SJSA1 (cell line): ENCODE data around the gene CRYZL1. TPM values are rescaled to one million over a fixed set of nuclear protein-coding genes. Genes with fewer than 3 reads are reported as not detected.
"Not testable (repeated sequence)": the region's sequence is repeated elsewhere in the genome, so short reads cannot be mapped to it uniquely, and the experiment has no call there.

Experiments used
- DNase-seq, 2 experiments: peaks; one replicate each; pipeline ENCODE4 v3.0.0-alpha.2; 2015 to 2020; ENCODE audit warnings: low spot score in 2 of 2, low read depth in 1 of 2
- H3K27ac ChIP-seq: fragments of 250-450 bp; sonication (Bioruptor Pico); 2 replicates; pipeline ENCODE4 v1.5.1; 2020; ENCODE audit warnings: mild to moderate bottlenecking, moderate library complexity
- H3K27me3 ChIP-seq: fragments of 250-450 bp; sonication (Bioruptor Pico); replicated peaks from 2 replicates; pipeline ENCODE4 v1.5.1; 2020; ENCODE audit warnings: mild to moderate bottlenecking, moderate library complexity
- H3K36me3 ChIP-seq: fragments of 250-450 bp; sonication (Bioruptor Pico); 2 replicates; pipeline ENCODE4 v1.5.1; 2020; ENCODE audit warnings: mild to moderate bottlenecking
- H3K4me1 ChIP-seq: fragments of 250-450 bp; sonication (Bioruptor Pico); replicated peaks from 2 replicates; pipeline ENCODE4 v1.6.1; 2021; ENCODE audit warnings: mild to moderate bottlenecking
- H3K4me3 ChIP-seq: fragments of 250-450 bp; sonication (Bioruptor Pico); 2 replicates; pipeline ENCODE4 v1.5.1; 2020; ENCODE audit warnings: mild to moderate bottlenecking
- H3K9me3 ChIP-seq: fragments of 250-450 bp; sonication (Bioruptor Pico); replicated peaks from 2 replicates; pipeline ENCODE4 v1.5.1; 2020; ENCODE audit warnings: mild to moderate bottlenecking
- total RNA-seq: library from RNA; depleted of rRNA; stranded (reverse); fragments of >200 nt; shearing (Covaris generic); gene quantifications from 2 replicates; pipeline ENCODE4 v1.2.3, GENCODE V29; 2014

Gene CRYZL1
- total RNA-seq, 1 experiment from 2014 or later, result 15.3 TPM

DNA sequence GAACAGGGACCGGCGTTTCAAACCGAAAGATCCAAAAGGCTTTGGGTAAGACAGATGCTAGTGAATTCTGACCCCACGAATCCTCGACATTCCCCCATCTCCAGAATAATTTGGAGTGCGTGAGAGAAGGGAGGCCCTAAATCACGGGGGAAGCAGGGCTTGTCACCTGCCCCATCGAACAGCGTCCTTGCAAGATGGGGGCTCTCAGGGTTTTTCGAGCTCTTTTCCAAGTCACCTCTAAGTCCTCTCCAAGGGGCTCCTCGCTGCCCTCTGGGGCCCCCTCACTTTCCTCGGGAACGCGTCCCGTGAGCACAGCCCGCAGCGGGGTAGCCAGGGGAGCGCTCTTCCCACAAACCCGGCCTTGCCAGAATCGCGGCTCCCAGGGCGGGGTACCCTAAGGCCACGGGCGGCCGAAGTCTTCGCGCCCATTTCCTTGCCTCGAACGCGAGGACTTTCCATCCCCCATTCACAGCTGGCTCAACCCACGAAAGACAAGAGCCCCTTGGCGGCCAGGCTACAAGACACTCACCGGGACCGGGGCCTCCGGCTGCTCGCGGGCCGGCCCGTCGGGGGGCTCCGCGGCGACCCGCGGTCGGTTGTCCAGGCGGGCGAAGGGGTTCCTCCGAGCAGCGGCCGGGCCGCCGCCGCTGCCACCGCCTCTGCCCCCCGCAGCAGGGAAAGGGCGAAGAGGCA lies 53.6 kb downstream of the CRYZL1 start:
- Histone ChIP-seq H3K36me3 (peaks cover 39% of the 10 kb centered on the region), H3K27me3 (no peaks in the 10 kb centered on the region), H3K27ac (peak overlapping the region; percentile 88), H3K9me3 (no peaks in the 10 kb centered on the region), H3K4me1 (peaks cover 13% of the 10 kb centered on the region), H3K4me3 (peak overlapping the region; percentile 93)
- peak; percentile 60 to 86 for DNase-seq

DNA sequence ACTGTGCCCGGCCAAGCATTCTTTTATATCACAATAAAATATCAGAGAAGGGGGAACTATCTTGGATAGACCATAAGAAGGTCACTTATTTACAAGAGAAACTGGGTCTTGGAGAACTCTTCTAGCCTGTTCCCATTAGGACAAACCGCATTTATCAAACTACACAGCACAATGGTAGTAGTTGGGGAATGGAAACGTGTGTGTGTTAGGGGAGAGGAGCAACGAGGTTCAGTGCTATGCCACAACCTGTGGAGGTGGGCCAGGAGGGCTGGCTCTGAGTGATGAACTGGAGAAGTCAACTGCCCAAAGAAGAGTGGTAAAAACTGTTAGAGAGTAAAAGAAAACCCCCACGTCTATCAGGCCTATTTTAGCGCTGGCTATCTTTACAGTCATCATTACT lies 54.6 kb downstream of the CRYZL1 start:
- Histone ChIP-seq H3K4me3 (peak overlapping the region; percentile 93; the same call in 1 of the 2 replicates), H3K27me3 (no peaks in the 10 kb centered on the region), H3K36me3 (peaks cover 48% of the 10 kb centered on the region), H3K9me3 (no peaks in the 10 kb centered on the region), H3K4me1 (peaks cover 13% of the 10 kb centered on the region), H3K27ac (no peak overlapping the region)
- no peak for DNase-seq

DNA sequence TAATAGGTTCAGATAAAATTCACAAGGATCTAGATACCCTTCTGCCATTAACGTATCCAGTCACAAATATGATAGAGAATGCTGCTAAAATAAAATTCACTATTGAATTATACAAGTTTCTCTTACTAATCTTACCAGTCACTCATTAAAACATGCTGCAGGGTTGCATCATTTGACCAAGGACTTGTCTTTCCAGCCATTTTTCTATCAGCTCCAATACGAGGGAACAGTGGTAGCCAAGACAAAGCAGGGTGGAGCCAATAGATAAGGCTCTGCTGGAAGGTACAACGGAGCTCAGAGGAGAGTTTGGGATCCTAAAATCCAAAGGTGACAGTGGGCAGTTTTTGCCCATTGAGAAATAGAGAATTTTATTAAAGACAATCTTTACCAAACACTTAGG lies 57.1 kb downstream of the CRYZL1 start:
- no peak overlapping the region for H3K27ac ChIP-seq
- peaks cover 7% of the 10 kb centered on the region for H3K4me1 ChIP-seq
- no peak for DNase-seq
- no peak overlapping the region for H3K4me3 ChIP-seq
- H3K9me3 ChIP-seq, result no peaks in the 10 kb centered on the region
- peaks cover 66% of the 10 kb centered on the region for H3K36me3 ChIP-seq
- H3K27me3 ChIP-seq, result no peaks in the 10 kb centered on the region

DNA sequence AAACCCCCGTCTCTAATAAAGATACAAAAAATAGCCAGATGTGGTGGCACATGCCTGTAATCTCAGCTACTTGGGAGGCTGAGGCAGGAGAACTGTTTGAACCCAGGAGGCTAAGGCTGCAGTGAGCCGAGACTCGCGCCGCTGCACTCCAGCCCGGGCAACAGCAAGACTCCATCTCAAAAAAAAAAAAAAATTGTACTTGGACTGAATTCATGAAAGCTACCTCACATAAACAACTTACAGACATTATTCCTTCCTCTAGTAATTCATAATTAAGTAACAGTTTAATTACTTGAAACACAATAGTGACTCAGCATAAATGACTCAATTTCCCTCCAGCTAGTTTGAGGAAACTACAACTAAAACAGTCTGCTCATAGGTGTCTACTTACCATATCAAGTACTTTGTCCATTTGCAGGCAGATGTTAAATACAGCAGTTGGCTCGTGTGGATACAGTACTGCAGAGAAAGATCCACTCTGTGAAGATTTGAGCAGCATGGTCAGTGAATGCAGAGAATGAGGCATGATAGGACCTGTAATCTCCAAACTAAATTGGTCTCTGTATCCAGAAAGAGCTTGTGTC lies 62.5 kb downstream of the CRYZL1 start:
- Histone ChIP-seq H3K4me1 (no peaks in the 10 kb centered on the region), H3K27ac (no peak overlapping the region), H3K36me3 (peaks cover 84% of the 10 kb centered on the region), H3K4me3 (no peak overlapping the region), H3K27me3 (no peaks in the 10 kb centered on the region), H3K9me3 (no peaks in the 10 kb centered on the region)
- DNase-seq, result no peak

DNA sequence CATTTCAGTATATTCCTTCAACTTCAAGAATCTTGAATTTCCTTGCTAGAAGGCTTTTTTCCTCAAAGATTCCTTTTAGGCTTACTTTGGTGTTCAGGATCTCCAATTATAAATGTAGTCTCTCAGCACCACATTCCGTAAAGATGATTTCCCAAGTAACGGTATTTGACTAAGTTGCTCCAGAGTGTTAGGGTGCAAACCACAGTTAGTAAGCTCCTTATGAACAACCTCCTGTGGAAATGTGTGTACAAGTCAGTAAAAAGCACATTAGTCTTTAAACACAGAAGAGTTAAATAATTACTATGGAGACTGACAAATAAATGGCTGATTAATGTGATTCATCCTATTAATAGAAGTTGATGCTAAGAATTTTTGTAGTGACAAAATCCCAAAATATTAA lies 63.3 kb downstream of the CRYZL1 start:
- Histone ChIP-seq H3K9me3 (no peaks in the 10 kb centered on the region), H3K27me3 (no peaks in the 10 kb centered on the region), H3K27ac (no peak overlapping the region), H3K36me3 (peaks cover 87% of the 10 kb centered on the region), H3K4me3 (no peak overlapping the region), H3K4me1 (no peaks in the 10 kb centered on the region)
- no peak for DNase-seq

DNA sequence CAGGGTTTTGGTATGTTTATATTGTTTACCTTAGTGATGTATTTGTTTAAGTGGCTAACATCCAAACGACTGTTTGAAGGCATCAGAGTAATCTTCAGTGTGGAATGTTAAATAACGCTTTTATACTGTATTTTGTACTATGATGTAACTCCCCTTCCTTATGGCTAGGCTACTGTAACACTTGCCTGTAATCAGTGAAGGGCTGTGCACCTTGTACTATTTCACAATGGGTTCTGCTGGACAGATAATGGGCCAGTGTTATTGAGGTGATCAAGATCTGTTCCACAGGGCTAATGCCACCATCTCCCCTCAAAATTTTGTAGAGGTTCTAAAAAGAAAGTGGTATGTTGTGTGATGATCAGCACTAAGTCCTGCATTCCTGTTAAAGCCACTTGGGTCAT lies 64.8 kb downstream of the CRYZL1 start:
- not testable (repeated sequence) for H3K4me1 ChIP-seq, H3K4me3 ChIP-seq, H3K27me3 ChIP-seq, H3K27ac ChIP-seq, DNase-seq, H3K9me3 ChIP-seq
- peaks cover 87% of the 10 kb centered on the region for H3K36me3 ChIP-seq

DNA sequence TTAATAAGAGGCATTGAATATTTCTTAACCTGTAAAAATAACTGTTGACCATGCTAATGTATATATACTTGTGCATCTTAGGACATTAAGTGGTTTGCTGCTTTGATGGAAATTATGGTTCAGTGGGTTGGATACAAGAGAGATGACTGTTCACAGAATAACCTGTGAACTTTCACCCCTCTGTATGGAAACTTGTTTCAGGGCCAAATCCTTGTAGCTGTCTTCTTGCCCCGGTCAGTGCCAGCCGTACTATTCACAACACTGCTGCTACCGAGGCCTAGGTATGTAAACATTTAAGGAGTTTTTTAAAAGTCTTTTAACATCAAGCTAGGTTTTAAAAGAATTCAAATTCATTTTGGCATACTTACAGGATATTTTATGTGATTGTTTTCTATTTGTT lies 69.2 kb downstream of the CRYZL1 start:
- Histone ChIP-seq H3K36me3 (peaks cover 94% of the 10 kb centered on the region), H3K27ac (no peak overlapping the region), H3K27me3 (no peaks in the 10 kb centered on the region), H3K4me1 (no peaks in the 10 kb centered on the region), H3K4me3 (no peak overlapping the region), H3K9me3 (no peaks in the 10 kb centered on the region)
- no peak for DNase-seq

DNA sequence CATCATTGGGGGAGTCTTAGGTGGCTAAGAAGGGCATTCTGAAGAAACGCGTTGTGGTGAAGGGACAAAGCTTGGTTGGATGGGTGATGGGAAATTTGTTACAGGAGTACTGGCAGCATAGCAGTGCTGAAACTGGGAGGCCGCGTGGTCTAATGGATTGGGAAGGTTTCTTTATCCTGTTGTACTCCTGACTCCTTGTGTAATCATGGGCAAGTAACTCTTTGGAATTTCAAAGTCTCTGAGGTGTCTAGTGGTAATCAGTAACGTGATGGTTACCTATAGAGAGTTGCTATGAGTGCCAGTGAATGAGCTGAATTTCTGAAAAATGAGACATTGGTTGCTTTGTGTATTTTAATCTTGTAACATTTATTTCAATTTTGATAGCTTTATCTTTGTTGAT lies 71.5 kb downstream of the CRYZL1 start:
- H3K4me1 ChIP-seq, result no peaks in the 10 kb centered on the region
- H3K4me3 ChIP-seq, result no peak overlapping the region
- no peaks in the 10 kb centered on the region for H3K27me3 ChIP-seq
- DNase-seq, result no peak
- no peaks in the 10 kb centered on the region for H3K9me3 ChIP-seq
- peaks cover 91% of the 10 kb centered on the region for H3K36me3 ChIP-seq
- H3K27ac ChIP-seq, result no peak overlapping the region

DNA sequence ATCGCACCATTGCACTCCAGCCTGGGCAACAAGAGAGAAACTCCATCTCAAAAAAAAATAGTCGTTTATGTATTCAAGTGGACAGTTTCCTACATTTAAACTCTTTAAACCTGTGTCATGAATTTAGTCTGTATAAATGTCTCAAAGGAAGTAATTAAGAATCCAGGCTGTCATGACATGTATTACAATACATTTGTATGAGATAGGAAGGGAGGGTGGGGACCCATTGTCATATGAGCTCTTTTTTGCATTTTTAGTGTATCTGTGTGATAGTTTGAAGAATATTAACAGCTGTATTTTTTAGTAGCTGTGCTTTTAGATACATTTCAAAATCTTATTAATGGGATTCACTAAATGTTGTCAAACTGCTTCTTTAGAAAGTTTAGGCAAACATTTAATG lies 73.1 kb downstream of the CRYZL1 start:
- no peak for DNase-seq
- Histone ChIP-seq H3K27me3 (no peaks in the 10 kb centered on the region), H3K27ac (no peak overlapping the region), H3K36me3 (peaks cover 89% of the 10 kb centered on the region), H3K9me3 (no peaks in the 10 kb centered on the region), H3K4me1 (no peaks in the 10 kb centered on the region), H3K4me3 (no peak overlapping the region)

DNA sequence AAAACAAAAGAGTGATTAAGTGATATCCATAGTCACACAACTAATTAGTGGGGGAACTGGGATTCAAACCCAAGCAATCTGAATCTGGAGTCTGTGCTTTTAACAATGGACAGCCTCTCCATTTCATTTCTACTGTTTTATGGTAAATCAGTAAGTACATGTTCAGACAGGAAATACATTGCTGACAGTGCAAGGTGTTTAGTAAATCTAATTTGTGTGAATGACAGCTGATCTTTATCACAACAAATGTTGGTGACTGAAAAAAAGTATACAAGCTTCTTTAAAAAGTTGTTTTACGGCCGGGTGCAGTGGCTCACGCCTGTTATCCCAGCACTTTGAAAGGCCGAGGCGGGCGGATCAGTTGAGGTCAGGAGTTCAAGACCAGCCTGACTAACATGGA lies 73.6 kb downstream of the CRYZL1 start:
- H3K4me1 ChIP-seq, result no peaks in the 10 kb centered on the region
- DNase-seq, result no peak
- H3K27me3 ChIP-seq, result no peaks in the 10 kb centered on the region
- H3K36me3 ChIP-seq, result peaks cover 89% of the 10 kb centered on the region
- H3K27ac ChIP-seq, result no peak overlapping the region
- no peak overlapping the region for H3K4me3 ChIP-seq
- H3K9me3 ChIP-seq, result no peaks in the 10 kb centered on the region

DNA sequence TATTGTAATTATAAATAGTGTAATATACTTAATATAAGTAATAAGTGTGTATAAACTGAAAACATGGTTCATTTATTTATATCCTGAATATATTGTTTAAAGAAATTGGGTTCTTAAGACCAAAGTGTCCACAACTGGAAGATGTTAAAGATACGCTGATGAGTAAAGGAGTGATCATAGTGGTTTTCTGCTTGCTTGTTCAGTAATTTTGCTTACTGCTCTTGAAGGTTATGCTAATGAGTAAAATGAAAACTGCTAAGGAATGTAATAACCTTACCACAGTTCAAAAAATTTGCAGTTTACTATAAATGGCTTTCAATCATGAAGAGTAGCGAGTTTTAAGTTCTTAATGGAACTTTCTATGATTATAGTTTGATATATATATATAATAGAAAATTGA lies 75.0 kb downstream of the CRYZL1 start:
- Histone ChIP-seq H3K27ac (no peak overlapping the region), H3K4me1 (no peaks in the 10 kb centered on the region), H3K27me3 (no peaks in the 10 kb centered on the region), H3K4me3 (no peak overlapping the region), H3K36me3 (peaks cover 92% of the 10 kb centered on the region), H3K9me3 (no peaks in the 10 kb centered on the region)
- DNase-seq, result no peak

DNA sequence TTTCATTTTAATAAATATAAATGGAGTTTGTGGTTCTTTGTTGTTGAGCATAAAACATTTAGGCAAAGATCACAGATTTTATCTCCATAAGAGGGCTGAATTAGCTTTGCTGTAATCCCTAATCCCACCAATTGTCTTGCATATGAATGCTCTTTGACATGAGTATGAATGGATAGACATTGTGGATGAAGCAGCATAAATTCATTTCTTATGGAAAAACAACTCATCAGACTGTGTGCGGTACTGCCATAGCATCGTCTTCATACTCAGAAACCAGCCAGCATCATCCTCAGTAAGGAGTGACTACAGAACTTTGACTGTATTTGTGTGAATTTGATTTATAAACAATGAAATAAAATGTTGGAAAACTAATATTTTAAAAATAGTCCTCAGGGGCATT lies 79.2 kb downstream of the CRYZL1 start:
- no peaks in the 10 kb centered on the region for H3K9me3 ChIP-seq
- peaks cover 92% of the 10 kb centered on the region for H3K36me3 ChIP-seq
- no peak overlapping the region for H3K27ac ChIP-seq
- no peaks in the 10 kb centered on the region for H3K4me1 ChIP-seq
- no peak for DNase-seq
- no peak overlapping the region for H3K4me3 ChIP-seq
- H3K27me3 ChIP-seq, result no peaks in the 10 kb centered on the region

DNA sequence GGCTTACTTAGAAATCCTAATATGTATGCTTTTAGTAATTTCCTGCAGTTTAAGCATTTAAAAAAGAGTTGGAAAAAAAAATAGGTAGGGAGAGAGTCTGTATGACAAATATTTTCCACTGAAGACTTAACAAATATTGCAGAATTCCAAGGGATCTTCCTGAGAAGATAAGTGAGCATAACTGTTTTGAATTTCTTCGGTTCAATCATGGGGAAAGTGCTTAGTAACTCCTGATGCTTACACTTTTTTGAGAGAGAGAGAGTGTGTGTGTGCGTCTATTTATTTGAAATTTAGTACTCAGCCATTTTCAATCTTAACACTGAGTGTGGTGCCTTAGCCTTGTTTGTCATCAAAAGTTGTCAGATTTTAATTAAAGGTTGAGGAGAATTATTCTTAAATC lies 80.2 kb downstream of the CRYZL1 start:
- DNase-seq, result no peak
- no peaks in the 10 kb centered on the region for H3K4me1 ChIP-seq
- H3K36me3 ChIP-seq, result peaks cover 96% of the 10 kb centered on the region
- H3K4me3 ChIP-seq, result no peak overlapping the region
- no peaks in the 10 kb centered on the region for H3K9me3 ChIP-seq
- no peaks in the 10 kb centered on the region for H3K27me3 ChIP-seq
- no peak overlapping the region for H3K27ac ChIP-seq

DNA sequence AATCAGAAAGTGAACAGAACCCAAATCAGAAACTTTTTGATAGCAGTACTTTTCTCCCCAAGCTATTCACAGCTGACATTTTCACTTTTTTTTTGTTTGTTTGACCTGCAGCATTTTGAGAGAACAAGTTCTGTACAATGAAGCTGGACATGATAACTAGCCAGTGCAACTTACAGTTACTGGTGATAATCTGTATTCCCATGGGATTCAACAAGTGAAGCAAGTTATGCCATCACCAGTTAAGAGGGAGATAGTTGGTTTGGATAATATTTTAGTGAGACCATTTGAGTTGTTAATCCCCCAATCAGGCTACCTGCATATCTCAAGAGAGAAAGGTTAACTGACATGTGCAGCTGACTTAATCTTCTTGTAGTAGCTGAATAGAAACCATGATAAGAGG lies 80.6 kb downstream of the CRYZL1 start:
- Histone ChIP-seq H3K4me3 (no peak overlapping the region), H3K36me3 (peaks cover 98% of the 10 kb centered on the region)

DNA sequence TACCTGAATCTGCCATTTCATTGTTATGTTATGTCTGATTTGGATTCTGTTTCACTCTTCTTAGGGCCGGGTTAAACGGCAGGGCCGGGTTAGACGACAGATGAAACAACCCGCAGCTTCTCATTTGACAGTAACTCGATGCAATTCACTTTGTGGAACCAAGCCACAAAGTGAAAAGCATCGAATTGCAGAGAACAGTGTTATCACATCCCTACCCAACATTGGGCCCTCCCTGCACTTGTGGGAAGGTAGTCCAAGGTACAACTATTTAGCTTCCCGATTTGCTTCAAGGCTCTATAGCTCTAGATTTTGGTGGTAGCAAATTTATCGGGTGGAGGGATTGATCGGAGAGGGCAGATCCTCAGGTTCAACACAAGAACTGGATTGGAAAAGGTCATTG lies 81.7 kb downstream of the CRYZL1 start:
- Histone ChIP-seq H3K4me3 (no peak overlapping the region), H3K27me3 (no peaks in the 10 kb centered on the region), H3K4me1 (no peaks in the 10 kb centered on the region), H3K9me3 (no peaks in the 10 kb centered on the region), H3K27ac (no peak overlapping the region), H3K36me3 (peaks cover 97% of the 10 kb centered on the region)
- DNase-seq, result no peak

More for the DNA sequence above, 80.6 kb downstream of the CRYZL1 start:
- no peaks in the 10 kb centered on the region for H3K27me3 ChIP-seq
- no peak for DNase-seq
- H3K4me1 ChIP-seq, result no peaks in the 10 kb centered on the region
- no peak overlapping the region for H3K27ac ChIP-seq
- H3K9me3 ChIP-seq, result no peaks in the 10 kb centered on the region
